GM12874 (cell line): Measurements from ENCODE around the gene PHLDA1.

Source experiments
- TF ChIP-seq, protein P1 (sequence below): IDR thresholded peaks from 2 replicates; pipeline ENCODE4 v1.5.1; 2011; ENCODE audit warnings: low read depth, mild to moderate bottlenecking, control low read depth, low read length, moderate library complexity; ENCODE audit not compliant: insufficient read depth

The PHLDA1 gene

GRCh38 chr12:76012644-76013043 lies 18.9 kb downstream of the PHLDA1 start:
- TF ChIP-seq, protein P1, sequence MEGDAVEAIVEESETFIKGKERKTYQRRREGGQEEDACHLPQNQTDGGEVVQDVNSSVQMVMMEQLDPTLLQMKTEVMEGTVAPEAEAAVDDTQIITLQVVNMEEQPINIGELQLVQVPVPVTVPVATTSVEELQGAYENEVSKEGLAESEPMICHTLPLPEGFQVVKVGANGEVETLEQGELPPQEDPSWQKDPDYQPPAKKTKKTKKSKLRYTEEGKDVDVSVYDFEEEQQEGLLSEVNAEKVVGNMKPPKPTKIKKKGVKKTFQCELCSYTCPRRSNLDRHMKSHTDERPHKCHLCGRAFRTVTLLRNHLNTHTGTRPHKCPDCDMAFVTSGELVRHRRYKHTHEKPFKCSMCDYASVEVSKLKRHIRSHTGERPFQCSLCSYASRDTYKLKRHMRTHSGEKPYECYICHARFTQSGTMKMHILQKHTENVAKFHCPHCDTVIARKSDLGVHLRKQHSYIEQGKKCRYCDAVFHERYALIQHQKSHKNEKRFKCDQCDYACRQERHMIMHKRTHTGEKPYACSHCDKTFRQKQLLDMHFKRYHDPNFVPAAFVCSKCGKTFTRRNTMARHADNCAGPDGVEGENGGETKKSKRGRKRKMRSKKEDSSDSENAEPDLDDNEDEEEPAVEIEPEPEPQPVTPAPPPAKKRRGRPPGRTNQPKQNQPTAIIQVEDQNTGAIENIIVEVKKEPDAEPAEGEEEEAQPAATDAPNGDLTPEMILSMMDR = no peak

- TF ChIP-seq, protein P1 = no peak
These were observed 20.7 kb downstream of the PHLDA1 start for GRCh38 chr12:76010732-76011458.

DNA sequence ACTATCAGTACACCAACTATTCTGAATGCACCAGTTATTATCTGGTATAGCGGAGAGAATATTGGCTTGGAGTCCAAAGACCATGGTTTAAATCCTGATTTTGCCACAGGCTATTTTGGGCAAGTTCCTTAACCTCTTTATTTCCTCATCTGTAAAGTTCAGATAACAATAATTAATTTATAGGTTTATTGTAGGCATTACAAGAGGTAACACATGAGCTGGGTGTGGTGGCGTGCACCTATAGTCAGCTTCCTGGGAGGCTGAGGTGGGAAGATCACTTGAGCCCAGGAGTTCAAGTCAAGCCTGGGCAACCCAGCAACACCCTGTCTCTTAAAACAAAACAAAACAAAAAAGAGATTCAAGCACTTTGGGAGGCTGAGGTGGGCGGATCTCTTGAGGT lies 23.1 kb downstream of the PHLDA1 start:
- TF ChIP-seq, protein P1 = no peak

GRCh38 chr12:76007640-76008039 lies 23.9 kb downstream of the PHLDA1 start:
- TF ChIP-seq, protein P1 = no peak

DNA sequence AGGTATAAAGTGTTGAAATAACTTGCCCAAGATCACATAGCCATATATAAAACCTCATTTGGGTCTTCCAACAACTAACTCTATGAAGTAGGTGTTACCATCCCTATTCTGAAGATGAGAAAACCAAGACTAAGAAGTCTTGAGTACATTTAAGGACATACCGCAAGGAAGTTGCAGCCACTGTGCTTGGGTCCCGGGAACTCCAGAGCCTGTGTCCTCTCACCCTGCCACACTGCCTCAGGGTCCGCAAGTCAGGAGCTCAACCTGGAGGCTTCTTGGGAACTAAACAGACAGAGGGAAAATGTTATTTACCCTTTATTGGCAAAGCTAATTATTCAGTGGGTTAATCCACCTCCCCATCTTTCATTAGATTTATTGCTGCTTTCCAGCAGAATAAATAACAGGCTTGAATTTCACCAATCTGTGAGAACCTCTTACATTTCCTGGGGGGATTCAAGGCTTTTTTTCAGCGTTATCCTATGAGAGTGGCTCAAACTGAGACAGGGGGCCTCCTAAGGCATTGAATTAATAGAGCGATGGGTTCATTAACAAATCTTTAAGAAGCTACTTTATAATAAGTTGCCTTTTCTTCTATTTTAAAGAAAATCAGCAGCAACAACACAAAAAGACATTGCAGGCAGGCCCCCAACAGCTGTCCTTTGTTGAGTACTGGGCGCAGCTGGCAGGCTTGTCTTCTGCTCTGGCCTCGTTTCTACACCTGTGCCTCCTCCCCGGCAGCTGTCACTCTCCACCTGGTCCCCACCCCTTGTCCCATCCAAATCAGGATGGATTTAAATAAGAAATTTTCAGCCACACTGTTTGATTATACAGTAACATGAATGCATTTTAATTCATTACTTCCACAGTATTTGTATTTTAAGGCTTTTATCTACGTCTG lies 25.3 kb downstream of the PHLDA1 start:
- TF ChIP-seq, protein P1 = no peak

DNA sequence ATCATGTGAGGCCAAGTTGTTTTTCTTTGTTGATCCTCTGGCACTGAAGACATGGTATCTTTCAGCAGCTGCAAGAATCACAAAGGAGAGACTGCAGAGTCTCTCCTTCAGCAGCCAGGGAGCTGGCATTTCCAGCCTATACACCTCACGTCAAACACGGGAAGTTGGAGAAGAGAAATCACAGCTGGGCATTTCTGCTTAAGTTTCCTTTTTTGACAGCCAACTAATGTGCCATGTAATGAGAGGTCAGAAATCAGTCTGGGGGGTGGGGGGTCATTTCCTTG lies 28.3 kb downstream of the PHLDA1 start:
- TF ChIP-seq, protein P1 = no peak

DNA sequence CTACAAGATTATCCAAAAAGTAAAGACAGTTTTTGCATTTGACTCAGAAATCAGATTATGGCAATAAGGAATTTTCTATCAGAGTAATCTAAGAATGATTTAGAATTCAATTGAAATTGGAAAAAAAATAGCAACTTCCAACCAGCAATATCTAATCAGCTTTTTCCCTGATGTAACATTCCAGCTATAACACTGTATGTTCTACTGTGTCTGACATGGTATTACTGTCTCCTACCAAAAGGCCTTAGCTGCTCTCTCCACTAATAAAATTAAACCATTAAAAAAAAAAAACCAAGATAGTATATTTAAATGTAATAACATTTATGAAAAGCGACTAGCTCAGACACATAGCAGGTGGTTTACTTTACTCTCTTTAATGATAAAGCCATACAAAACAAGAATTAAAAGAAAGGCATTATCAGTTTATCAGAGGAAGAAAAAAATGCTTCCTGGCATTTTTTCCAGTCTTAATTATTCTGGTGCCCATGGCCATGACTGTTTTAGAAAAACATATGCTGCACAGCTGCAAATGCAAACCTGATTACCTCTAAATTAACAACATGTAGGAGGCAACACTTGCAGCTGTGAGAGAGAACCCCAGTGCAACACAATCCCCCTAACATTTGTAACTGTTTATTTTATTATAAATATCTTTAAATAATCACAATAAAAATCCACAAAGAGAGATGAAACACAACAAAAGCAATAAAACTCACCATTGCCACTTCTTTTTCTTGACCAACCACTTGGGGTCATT lies 28.8 kb downstream of the PHLDA1 start:
- TF ChIP-seq, protein P1 = no peak
